Measurements from ENCODE around the gene ABCA12. TPM values are rescaled to one million over a fixed set of nuclear protein-coding genes. Genes with fewer than 3 reads are reported as not detected.

Gene ABCA12
- total and polyA plus RNA-seq, 9 of the 15 experiments (the other 6 are each of a cell fraction or from before 2014, with no cell fraction given) = 0.02 to 0.03 TPM; not detected in 7

- in situ Hi-C loops (cut with MboI) (no loop called here), intact Hi-C loops (cut with micrococcal nuclease) (no loop called here)
- H3K9me3 ChIP-seq (replicated peaks; ENCODE audit: control insufficient read depth, insufficient read depth, low read depth, low read length) = no peaks in the 10 kb centered on the region
- no peaks in the 10 kb centered on the region for H3K36me3 ChIP-seq (ENCODE audit: control insufficient read depth, insufficient read depth, low read length)
- H3K27me3 ChIP-seq (ENCODE audit: control insufficient read depth in 2 of 2, insufficient read depth in 2 of 2, low read length in 2 of 2) = no peaks in the 10 kb centered on the region
- ATAC-seq (no peak), FAIRE-seq (no peak), DNase-seq (ENCODE audit: extremely low read depth in 1 of 4, low spot score in 3 of 4) (no peak)
- H3K4me1 ChIP-seq (replicated peaks in 1 of 2; ENCODE audit: control insufficient read depth in 2 of 2, insufficient read depth in 2 of 2, low read length in 2 of 2) = no peaks in the 10 kb centered on the region
- H3K79me2 ChIP-seq (ENCODE audit: control insufficient read depth, insufficient read depth, low read length) = no peaks in the 10 kb centered on the region
- ChIA-PET CTCF (ENCODE audit: low intra/inter-chr PET ratio) (no interaction called here), POLR2A (no interaction called here)
- H4K20me1 ChIP-seq (replicated peaks; ENCODE audit: control insufficient read depth, insufficient read depth, low read length) = no peaks in the 10 kb centered on the region
- no TSS peak for BruUV-seq (replicated peaks)
- no peak overlapping the region for H3K9ac ChIP-seq (ENCODE audit: insufficient read depth in 1 of 2, low read depth in 2 of 2, low read length in 2 of 2)
- no peak overlapping the region for H3K4me2 ChIP-seq (ENCODE audit: insufficient read depth, low read length)
- no peak overlapping the region for H2AFZ ChIP-seq (ENCODE audit: low read depth, low read length)
- H3K4me3 ChIP-seq = no peak overlapping the region
- H3K9me1 ChIP-seq (ENCODE audit: control insufficient read depth, insufficient read depth, low read length) = no peaks in the 10 kb centered on the region
- no peak overlapping the region for H3K27ac ChIP-seq (ENCODE audit: extremely low read depth, low read depth, low read length)
- no peak for TF ChIP-seq PHF8 (IDR thresholded peaks at IDR 0.05; ENCODE audit: borderline replicate concordance, low read length)
- no peak for TF ChIP-seq ZNF79 (CRISPR knock-in tag; IDR thresholded peaks at IDR 0.05; ENCODE audit: low read depth)
- TF ChIP-seq U2AF1 (optimal IDR thresholded peaks at IDR 0.05; ENCODE audit: low read depth, low read length) = no peak
- TF ChIP-seq HIVEP1 (CRISPR knock-in tag; IDR thresholded peaks at IDR 0.05) = no peak
- TF ChIP-seq, protein P1, sequence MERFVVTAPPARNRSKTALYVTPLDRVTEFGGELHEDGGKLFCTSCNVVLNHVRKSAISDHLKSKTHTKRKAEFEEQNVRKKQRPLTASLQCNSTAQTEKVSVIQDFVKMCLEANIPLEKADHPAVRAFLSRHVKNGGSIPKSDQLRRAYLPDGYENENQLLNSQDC (CRISPR knock-in tag; IDR thresholded peaks at IDR 0.05) = no peak
- no peak for TF ChIP-seq PHTF2 (CRISPR knock-in tag; IDR thresholded peaks at IDR 0.05)
- TF ChIP-seq HDAC6 (IDR thresholded peaks at IDR 0.05; ENCODE audit: low read depth, low read length) = no peak
- no peak for TF ChIP-seq TAF9B (IDR thresholded peaks at IDR 0.05; ENCODE audit: partially characterized antibody)
- no peak for TF ChIP-seq SMARCB1 (IDR thresholded peaks at IDR 0.05; ENCODE audit: insufficient read length, low read depth)
- TF ChIP-seq SREBF1 (IDR thresholded peaks at IDR 0.05; ENCODE audit: borderline replicate concordance, low read depth, low read length) = no peak
- TF ChIP-seq ZNF121 (CRISPR knock-in tag; conservative IDR thresholded peaks at IDR 0.05) = no peak
- no peak for TF ChIP-seq MAFG (tag; conservative IDR thresholded peaks at IDR 0.05)
- TF ChIP-seq, protein P2, sequence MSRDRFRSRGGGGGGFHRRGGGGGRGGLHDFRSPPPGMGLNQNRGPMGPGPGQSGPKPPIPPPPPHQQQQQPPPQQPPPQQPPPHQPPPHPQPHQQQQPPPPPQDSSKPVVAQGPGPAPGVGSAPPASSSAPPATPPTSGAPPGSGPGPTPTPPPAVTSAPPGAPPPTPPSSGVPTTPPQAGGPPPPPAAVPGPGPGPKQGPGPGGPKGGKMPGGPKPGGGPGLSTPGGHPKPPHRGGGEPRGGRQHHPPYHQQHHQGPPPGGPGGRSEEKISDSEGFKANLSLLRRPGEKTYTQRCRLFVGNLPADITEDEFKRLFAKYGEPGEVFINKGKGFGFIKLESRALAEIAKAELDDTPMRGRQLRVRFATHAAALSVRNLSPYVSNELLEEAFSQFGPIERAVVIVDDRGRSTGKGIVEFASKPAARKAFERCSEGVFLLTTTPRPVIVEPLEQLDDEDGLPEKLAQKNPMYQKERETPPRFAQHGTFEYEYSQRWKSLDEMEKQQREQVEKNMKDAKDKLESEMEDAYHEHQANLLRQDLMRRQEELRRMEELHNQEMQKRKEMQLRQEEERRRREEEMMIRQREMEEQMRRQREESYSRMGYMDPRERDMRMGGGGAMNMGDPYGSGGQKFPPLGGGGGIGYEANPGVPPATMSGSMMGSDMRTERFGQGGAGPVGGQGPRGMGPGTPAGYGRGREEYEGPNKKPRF (IDR thresholded peaks at IDR 0.05; ENCODE audit: low read depth, low read length) = no peak
- TF ChIP-seq ZNF778 (CRISPR knock-in tag; IDR thresholded peaks at IDR 0.05) = no peak
- no peak for TF ChIP-seq ELF2 (CRISPR knock-in tag; IDR thresholded peaks at IDR 0.05)
- TF ChIP-seq, protein P3, sequence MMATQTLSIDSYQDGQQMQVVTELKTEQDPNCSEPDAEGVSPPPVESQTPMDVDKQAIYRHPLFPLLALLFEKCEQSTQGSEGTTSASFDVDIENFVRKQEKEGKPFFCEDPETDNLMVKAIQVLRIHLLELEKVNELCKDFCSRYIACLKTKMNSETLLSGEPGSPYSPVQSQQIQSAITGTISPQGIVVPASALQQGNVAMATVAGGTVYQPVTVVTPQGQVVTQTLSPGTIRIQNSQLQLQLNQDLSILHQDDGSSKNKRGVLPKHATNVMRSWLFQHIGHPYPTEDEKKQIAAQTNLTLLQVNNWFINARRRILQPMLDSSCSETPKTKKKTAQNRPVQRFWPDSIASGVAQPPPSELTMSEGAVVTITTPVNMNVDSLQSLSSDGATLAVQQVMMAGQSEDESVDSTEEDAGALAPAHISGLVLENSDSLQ (IDR thresholded peaks at IDR 0.05) = no peak
- no peak for TF ChIP-seq CTCF (IDR thresholded peaks at IDR 0.05 in 2 of 3, conservative IDR thresholded peaks at IDR 0.05 in 1 of 3; ENCODE audit: insufficient read depth in 2 of 3, low read depth in 1 of 3, low read length in 3 of 3)
- TF ChIP-seq SRSF7 (optimal IDR thresholded peaks at IDR 0.05; ENCODE audit: low read depth, low read length) = no peak
- TF ChIP-seq SNIP1 (IDR thresholded peaks at IDR 0.05; ENCODE audit: low read depth) = no peak
- TF ChIP-seq RUNX1 (IDR thresholded peaks at IDR 0.05; ENCODE audit: low read depth) = no peak
Measured at GRCh38 chr2:215082446-215082845, 56.0 kb downstream of the ABCA12 start.
